ENCODE measurements around the gene SULF2.
A peak's percentile ranks its signal among the peaks of the same experiment; 100 is the strongest.

Gene SULF2

GRCh38 chr20:47784599-47785310 lies 526 bp downstream of the SULF2 start:
- peak in 2 of 58 donors; percentile 4 to 19 for DNase-seq

- no peak for DNase-seq
Measured at GRCh38 chr20:47783828-47784598, 1.3 kb downstream of the SULF2 start.

- no peak for DNase-seq
Measured at GRCh38 chr20:47782920-47783552, 2.2 kb downstream of the SULF2 start.

DNA sequence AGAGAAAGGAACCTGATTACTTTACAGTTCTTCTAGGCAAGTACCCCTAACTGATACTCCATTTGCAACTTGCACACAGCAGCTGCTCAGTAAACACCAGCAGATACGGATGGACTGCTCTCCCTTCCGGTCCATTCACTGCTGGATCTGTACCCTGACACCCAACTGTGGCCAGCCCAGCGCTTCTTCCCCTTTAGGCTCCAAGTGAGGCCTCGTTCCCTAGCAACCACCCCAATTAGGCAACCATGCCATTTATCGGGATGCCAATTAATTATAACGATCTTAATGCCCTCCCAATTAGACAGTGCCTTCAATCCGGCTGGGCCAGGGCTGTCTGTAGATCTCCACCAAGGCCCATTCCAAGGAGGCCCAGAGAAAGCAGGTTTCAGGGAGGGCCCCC lies 3.2 kb downstream of the SULF2 start:
- no peak for DNase-seq

GRCh38 chr20:47781632-47782031 lies 3.6 kb downstream of the SULF2 start:
- DNase-seq = peak in 3 of 58 donors; percentile 6 to 23 (median 9)

DNA sequence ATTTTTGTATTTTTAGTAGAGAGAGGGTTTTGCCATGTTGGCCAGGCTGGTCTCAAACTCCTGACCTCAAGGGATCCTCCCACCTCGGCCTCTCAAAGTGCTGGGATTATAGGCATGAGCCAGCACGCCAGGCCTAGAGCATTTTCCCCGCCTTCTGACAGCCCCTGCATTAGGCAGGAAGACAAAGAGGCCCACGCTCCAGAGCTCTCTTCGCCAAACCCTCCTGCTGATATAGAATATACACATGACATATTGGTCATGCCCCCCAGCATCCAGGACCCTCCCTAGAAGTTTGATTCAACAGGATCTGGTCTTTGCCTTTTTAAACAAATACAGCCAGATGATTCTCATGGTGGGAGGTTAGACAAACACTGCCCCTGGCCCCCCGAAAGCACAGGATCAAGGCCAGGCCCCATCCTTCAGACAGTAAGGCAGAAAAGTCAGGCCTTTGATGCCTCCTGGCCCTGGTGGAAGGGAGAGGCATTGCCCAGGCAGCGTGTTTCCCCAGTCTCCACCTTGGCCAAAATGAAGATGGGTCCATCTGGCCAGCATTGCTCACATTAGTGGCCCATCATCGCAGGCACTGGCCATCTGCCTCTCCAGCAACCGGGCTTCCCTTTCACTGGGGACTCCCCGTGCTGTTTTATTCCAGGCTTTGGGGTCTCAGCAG lies 4.4 kb downstream of the SULF2 start:
- DNase-seq = no peak

DNA sequence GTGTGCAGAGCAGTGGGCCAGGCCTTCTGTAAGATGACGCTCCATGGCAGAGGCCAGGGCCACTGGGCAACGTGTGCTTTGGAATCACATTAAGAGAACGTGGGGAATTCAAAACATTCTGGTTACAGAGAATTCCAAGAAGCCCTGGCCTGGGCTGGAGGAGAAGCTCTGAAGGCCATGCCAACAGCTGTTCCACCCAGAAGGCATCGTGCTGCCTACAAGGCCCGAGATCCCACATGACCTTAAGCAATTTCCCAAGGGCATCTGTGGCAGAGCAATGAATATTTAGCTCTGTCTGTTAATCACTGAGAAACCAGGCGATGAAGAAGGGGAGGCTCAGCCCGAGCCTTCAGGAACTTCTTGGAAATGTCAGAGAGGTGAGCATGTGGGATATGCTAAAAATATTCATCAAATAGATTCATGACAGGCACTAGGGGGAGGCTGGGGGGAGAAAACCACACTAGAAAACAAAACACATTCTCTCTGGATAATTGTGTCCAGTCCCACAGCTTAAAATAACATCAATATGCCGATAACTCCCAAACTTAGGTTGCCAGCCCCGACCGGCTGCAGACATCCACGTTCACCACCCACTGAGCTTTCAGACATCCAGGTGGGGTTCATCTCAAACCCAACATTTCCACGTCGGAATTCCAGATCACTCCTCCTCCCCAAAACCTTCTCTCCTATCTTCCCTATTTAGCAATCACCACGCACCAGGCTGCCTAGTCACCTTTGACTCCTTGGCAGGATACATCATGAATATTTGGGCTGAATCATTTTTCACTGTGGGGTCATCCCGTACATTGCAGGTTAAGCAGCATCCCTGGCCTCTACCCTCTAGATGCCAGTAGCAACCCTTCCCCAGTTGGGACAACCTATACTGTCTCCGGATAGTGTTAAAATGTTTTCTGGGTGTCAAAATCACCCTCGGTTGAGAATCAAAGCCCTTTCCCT lies 6.6 kb downstream of the SULF2 start:
- no peak for DNase-seq

- DNase-seq = no peak
Measured at GRCh38 chr20:47777220-47777619, 8.1 kb downstream of the SULF2 start.

GRCh38 chr20:47776639-47777038 lies 8.6 kb downstream of the SULF2 start:
- no peak for DNase-seq

GRCh38 chr20:47775841-47776240 lies 9.4 kb downstream of the SULF2 start:
- no peak for DNase-seq

DNA sequence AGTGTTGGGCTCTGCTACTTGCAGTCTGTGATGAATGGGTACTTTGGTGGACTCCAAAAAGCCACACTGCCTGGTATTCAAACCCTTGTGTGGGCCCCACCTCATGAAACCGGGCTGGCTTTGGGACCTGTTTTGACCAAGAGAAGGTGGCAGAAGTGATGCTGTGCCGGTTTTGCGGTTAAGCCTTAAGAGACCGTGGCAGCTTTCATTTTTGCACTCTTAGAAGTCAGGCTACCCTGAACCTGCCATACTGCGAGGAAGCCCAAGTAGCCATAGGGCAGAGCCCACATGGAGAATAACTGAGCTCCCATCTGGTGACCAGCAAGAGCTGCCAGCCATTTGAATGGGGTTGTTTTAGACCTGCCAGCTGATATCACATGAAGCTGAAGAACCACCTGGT lies 10.2 kb downstream of the SULF2 start:
- DNase-seq = no peak

DNA sequence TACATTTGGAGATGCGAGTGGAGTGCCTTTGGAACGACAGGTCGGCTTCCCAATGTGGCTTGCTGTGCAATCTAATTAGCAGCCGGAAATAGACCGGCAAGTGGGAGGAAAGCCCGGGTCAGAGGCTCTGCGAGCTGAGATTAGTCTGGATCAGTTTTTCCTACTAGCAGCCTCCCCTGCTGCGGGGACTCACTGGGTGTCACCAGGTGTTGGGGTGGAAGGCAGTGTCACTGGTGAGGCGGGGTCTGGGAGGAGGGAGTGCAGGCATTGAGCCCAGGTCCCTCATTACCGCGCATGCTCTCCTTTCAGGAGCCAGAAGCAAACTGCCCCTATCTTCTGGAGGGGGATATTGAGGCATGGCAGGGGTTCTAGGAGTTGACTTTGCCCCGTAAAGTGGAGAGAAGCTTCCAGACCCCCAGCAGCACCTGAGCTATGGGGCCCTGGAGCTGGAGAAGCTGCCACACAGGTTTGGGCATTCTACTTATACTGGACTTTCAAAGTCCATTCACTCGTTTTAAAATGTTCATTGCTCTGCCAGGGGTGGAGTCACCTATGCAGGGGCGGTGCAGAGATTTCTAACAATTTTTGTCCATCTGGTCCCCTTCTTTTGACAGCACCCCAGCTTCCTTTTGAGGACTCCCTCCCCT lies 11.0 kb downstream of the SULF2 start:
- DNase-seq = no peak

DNA sequence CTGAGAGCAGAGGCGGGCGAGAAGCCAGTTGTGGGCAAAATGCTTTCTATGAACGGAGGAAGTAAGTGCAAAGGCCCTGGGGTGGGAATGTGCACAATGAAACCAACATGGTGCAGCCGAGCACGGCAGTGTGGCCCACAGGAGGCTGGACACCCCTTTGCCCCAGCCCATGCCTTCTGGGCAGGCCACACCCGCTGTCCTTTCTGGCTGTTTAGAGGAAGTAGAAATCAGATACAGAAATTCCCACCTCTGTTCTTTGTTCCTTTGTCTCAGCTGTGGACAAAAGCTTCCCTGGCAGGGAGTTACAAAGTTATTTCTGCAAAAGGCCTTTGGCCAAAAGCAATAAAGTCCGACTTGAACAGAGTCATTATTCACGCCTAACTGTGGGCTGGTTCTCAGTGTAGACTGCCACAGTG lies 11.9 kb downstream of the SULF2 start:
- DNase-seq = no peak

DNA sequence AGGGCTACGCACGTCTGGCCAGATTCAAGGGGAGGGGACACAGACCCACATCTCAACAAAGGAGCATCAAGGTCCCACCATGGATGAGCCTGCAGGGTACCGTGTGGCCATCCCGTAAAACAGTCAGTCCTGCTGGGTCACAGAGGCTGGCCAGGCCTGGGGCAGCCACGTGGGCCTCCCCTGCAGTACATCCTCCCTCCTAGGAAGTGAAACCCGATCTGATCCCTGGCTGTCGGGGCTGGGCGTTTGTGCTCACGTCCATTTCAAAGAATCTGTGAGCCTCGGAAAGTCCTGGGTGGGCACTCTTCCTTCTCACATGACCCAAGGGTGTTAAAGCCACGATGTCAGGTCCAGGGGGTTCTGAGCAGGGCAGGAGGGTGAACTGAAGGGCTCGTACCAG lies 14.3 kb downstream of the SULF2 start:
- DNase-seq = peak in 4 of 58 donors; percentile 4 to 16 (median 12)

GRCh38 chr20:47768016-47768824 lies 17.1 kb downstream of the SULF2 start:
- peak in 1 of 58 donors; percentile 18 for DNase-seq

- DNase-seq = no peak
Measured at GRCh38 chr20:47765691-47766594, 19.3 kb downstream of the SULF2 start.

GRCh38 chr20:47765271-47765670 lies 20.0 kb downstream of the SULF2 start:
- DNase-seq = no peak

- no peak for DNase-seq
Measured at GRCh38 chr20:47764154-47764733, 21.0 kb downstream of the SULF2 start.

Data from anterior cingulate cortex (tissue), 58 donors.